ENCODE data around the gene ADORA2B. TPM values are rescaled to one million over a fixed set of nuclear protein-coding genes. Genes with fewer than 3 reads are reported as not detected.

The ADORA2B gene
- total and polyA plus RNA-seq, 2 experiments from 2014 or later: 3.3 to 7.9 TPM

- ATAC-seq: no peak
- H3K27me3 ChIP-seq (ENCODE audit: insufficient read depth): no peaks in the 10 kb centered on the region
- Mint-ChIP-seq H3K4me1 (peaks cover 5% of the 10 kb centered on the region; the same call in 2 of the 3 replicates), H3K9me3 (no peaks in the 10 kb centered on the region), H3K4me3 (no peak overlapping the region), H3K36me3 (ENCODE audit: low read depth) (no peaks in the 10 kb centered on the region), H3K27me3 (ENCODE audit: insufficient read depth, low read depth, poor library complexity) (peaks cover 1% of the 10 kb centered on the region), H3K27ac (no peak overlapping the region)
- no peak for DNase-seq (ENCODE audit: low spot score)
- no peaks in the 10 kb centered on the region for H4K20me1 ChIP-seq (replicated peaks; ENCODE audit: insufficient read depth)
- no peaks in the 10 kb centered on the region for H3K36me3 ChIP-seq (ENCODE audit: insufficient read depth)
- no peaks in the 10 kb centered on the region for H3K79me2 ChIP-seq (replicated peaks; ENCODE audit: insufficient read depth)
- no peaks in the 10 kb centered on the region for H3K4me1 ChIP-seq (ENCODE audit: insufficient read depth)
- H3K4me2 ChIP-seq: no peak overlapping the region
- no peak overlapping the region for H2AFZ ChIP-seq
- no peak overlapping the region for H3K4me3 ChIP-seq
- TF ChIP-seq EZH2phosphoT487 (IDR thresholded peaks at IDR 0.05; ENCODE audit: unreplicated experiment) (no peak), REST (IDR thresholded peaks at IDR 0.05; ENCODE audit: unreplicated experiment) (no peak), ZNF462 (CRISPR knock-in tag; IDR thresholded peaks at IDR 0.05) (no peak), CREB1 (CRISPR knock-in tag; IDR thresholded peaks at IDR 0.05; ENCODE audit: low read depth) (no peak), ETS1 (IDR thresholded peaks at IDR 0.05) (no peak), EZH2 (IDR thresholded peaks at IDR 0.05; ENCODE audit: low read depth, unreplicated experiment) (no peak), ZNF331 (CRISPR knock-in tag; IDR thresholded peaks at IDR 0.05; ENCODE audit: low read depth) (no peak), STAT1 (IDR thresholded peaks at IDR 0.05; ENCODE audit: unreplicated experiment) (no peak), NANOG (IDR thresholded peaks at IDR 0.05; ENCODE audit: borderline replicate concordance) (no peak)
- H3K27ac ChIP-seq (ENCODE audit: low read depth): no peak overlapping the region
- no peaks in the 10 kb centered on the region for H3K9me2 ChIP-seq (ENCODE audit: insufficient read depth)
- H3F3A ChIP-seq (replicated peaks; ENCODE audit: low read depth): no peaks in the 10 kb centered on the region
Observed at GRCh38 chr17:15926039-15926740, 18.7 kb upstream of the ADORA2B start.
